22Rv1 (cell line): ENCODE results near the gene EFHC1.

Source experiments
- ZFX ChIP-seq: fragments of 450-650 bp; IDR thresholded peaks from 2 replicates; pipeline ENCODE4 v1.6.1; 2017; ENCODE audit warnings: antibody characterized with exemption, borderline replicate concordance
- TF ChIP-seq, protein P1 (sequence below): fragments of 450-650 bp; IDR thresholded peaks from 2 replicates; pipeline ENCODE4 v1.5.1; 2017; ENCODE audit warnings: mild to moderate bottlenecking

DNA sequence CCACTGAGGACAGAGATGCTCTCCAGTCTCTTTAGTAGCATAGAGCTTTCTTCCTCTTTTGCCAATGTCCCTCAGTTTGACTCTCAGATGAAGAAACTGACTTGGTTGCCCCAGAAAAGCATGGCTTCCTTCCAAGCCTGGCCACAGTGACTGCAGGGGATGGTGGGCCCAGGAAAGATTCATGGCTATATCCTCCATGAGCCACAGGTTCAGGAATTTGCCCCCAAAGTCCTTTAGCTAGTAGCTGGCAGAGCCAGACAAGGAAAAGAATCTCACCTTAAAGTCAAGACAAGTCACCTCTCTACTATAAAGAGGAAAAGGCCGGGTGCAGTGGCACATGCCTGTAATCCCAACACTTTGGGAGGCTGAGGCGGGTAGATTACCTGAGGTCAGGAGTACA is 113.3 kb downstream of the EFHC1 start:
- TF ChIP-seq, protein P1, sequence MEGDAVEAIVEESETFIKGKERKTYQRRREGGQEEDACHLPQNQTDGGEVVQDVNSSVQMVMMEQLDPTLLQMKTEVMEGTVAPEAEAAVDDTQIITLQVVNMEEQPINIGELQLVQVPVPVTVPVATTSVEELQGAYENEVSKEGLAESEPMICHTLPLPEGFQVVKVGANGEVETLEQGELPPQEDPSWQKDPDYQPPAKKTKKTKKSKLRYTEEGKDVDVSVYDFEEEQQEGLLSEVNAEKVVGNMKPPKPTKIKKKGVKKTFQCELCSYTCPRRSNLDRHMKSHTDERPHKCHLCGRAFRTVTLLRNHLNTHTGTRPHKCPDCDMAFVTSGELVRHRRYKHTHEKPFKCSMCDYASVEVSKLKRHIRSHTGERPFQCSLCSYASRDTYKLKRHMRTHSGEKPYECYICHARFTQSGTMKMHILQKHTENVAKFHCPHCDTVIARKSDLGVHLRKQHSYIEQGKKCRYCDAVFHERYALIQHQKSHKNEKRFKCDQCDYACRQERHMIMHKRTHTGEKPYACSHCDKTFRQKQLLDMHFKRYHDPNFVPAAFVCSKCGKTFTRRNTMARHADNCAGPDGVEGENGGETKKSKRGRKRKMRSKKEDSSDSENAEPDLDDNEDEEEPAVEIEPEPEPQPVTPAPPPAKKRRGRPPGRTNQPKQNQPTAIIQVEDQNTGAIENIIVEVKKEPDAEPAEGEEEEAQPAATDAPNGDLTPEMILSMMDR, result no peak
- TF ChIP-seq ZFX, result no peak
